H1 (cell line): ENCODE measurements around the gene PTGES2. TPM values are rescaled to one million over a fixed set of nuclear protein-coding genes. Genes with fewer than 3 reads are reported as not detected.

Experiments
- CTCF ChIA-PET: fragments of 300-600 bp; sonication (Branson Sonifier 250); formaldehyde crosslinking; loops from one replicate; lab custom pipeline; 2021; ENCODE audit not compliant: partially characterized antibody; lab: Charles Lee
- POLR2A ChIA-PET: fragments of 300-600 bp; sonication (Branson Sonifier 250); formaldehyde crosslinking; loops from one replicate; lab custom pipeline; 2021; ENCODE audit warnings: inconsistent platforms; ENCODE audit not compliant: partially characterized antibody; lab: Charles Lee
- DNase-seq, 2 experiments: peaks; one replicate each; pipeline versions ENCODE4 v3.0.0 to v3.0.0-alpha.2; 2010 to 2022; ENCODE audit warnings: low spot score in 2 of 2, low read depth in 1 of 2, mixed read lengths in 1 of 2
- FAIRE-seq: peaks from 2 replicates; lab custom pipeline; 2011; peaks lifted over from hg19 to GRCh38; lab: Jason Lieb, UNC
- H2AFZ ChIP-seq: 2 replicates; pipeline ENCODE4 v1.8.1; 2012; ENCODE audit warnings: low read length, inconsistent platforms
- H2AK5ac ChIP-seq: 2 replicates; pipeline ENCODE4 v1.6.1; 2013; ENCODE audit warnings: low read depth, low read length
- H2BK120ac ChIP-seq: replicated peaks from 2 replicates; pipeline ENCODE3; 2013; ENCODE audit warnings: low read depth, low read length, inconsistent platforms
- H2BK12ac ChIP-seq: 2 replicates; pipeline ENCODE4 v1.6.1; 2013; ENCODE audit warnings: low read depth, low read length
- H2BK15ac ChIP-seq: 2 replicates; pipeline ENCODE4 v1.6.1; 2013; ENCODE audit warnings: low read length
- H2BK20ac ChIP-seq: 2 replicates; pipeline ENCODE4 v1.6.1; 2013; ENCODE audit warnings: low read length
- H2BK5ac ChIP-seq: 2 replicates; pipeline ENCODE4 v1.6.1; 2013; ENCODE audit warnings: low read depth, low read length
- H3K14ac ChIP-seq: 2 replicates; pipeline ENCODE4 v1.6.1; 2013; ENCODE audit warnings: inconsistent platforms; ENCODE audit not compliant: insufficient read length
- H3K18ac ChIP-seq: 2 replicates; pipeline ENCODE4 v1.6.1; 2013; ENCODE audit warnings: low read length; ENCODE audit errors: extremely low read depth
- H3K23ac ChIP-seq: 2 replicates; pipeline ENCODE4 v1.6.1; 2013; ENCODE audit warnings: inconsistent platforms; ENCODE audit not compliant: insufficient read length
- H3K23me2 ChIP-seq: 2 replicates; pipeline ENCODE4 v1.6.1; 2013; ENCODE audit warnings: low read depth, low read length
- H3K27ac ChIP-seq: 2 replicates; pipeline ENCODE4 v1.6.1; 2011; ENCODE audit warnings: low read depth, low read length, inconsistent platforms
- H3K27me3 ChIP-seq, 4 experiments: replicated peaks in 1 of 4; 1 replicate in 1 of 4; 2 replicates in 3 of 4; pipeline versions ENCODE4 v1.6.1 to v1.8.1; 2011 to 2013; ENCODE audit warnings: low read length in 3 of 4, mild to moderate bottlenecking in 3 of 4, inconsistent platforms in 2 of 4, mixed read lengths in 2 of 4, moderate library complexity in 1 of 4; ENCODE audit not compliant: control insufficient read depth in 3 of 4, insufficient read depth in 3 of 4; ENCODE audit errors: extremely low read depth in 1 of 4
- H3K36me3 ChIP-seq, 4 experiments: 2 replicates each; pipeline versions ENCODE4 v1.6.1 to v1.8.1; 2011 to 2013; ENCODE audit warnings: mild to moderate bottlenecking in 4 of 4, low read length in 3 of 4, moderate library complexity in 2 of 4, control low read depth in 1 of 4, inconsistent platforms in 1 of 4; ENCODE audit not compliant: insufficient read depth in 4 of 4, control insufficient read depth in 2 of 4
- H3K4ac ChIP-seq: replicated peaks from 2 replicates; pipeline ENCODE3; 2013; ENCODE audit warnings: low read length, low read depth, mixed read lengths, inconsistent platforms; ENCODE audit not compliant: insufficient read length
- H3K4me1 ChIP-seq, 4 experiments: replicated peaks in 1 of 4; 1 replicate in 1 of 4; 2 replicates in 3 of 4; pipeline versions ENCODE4 v1.6.1 to v1.8.1; 2011 to 2013; ENCODE audit warnings: low read length in 3 of 4, inconsistent platforms in 2 of 4, mixed read lengths in 1 of 4; ENCODE audit not compliant: insufficient read depth in 4 of 4, control insufficient read depth in 3 of 4
- H3K4me2 ChIP-seq, 2 experiments: 2 replicates each; pipeline versions ENCODE4 v1.6.1 to v1.8.1; 2011 to 2013; ENCODE audit warnings: low read depth in 2 of 2, low read length in 2 of 2, control low read depth in 1 of 2, inconsistent platforms in 1 of 2, mild to moderate bottlenecking in 1 of 2; ENCODE audit not compliant: insufficient read depth in 1 of 2
- H3K4me3 ChIP-seq, 4 experiments: fragments of 200-600, 300-600 bp in 1 of 4; sonication (generic), shearing (Covaris generic), sonication (Bioruptor Twin) in 1 of 4; 2 replicates each; pipeline versions ENCODE4 v1.5.1 to v1.8.1; 2011 to 2016; ENCODE audit warnings: low read length in 4 of 4, low read depth in 3 of 4, control low read depth in 2 of 4, inconsistent platforms in 2 of 4, mild to moderate bottlenecking in 2 of 4, mixed read lengths in 1 of 4, moderate library complexity in 1 of 4; ENCODE audit not compliant: insufficient read depth in 2 of 4; ENCODE audit errors: extremely low read depth in 1 of 4
- H3K56ac ChIP-seq: replicated peaks from 2 replicates; pipeline ENCODE3; 2013; ENCODE audit warnings: low read depth, mild to moderate bottlenecking, mixed read lengths, low read length, inconsistent platforms; ENCODE audit not compliant: insufficient read length
- H3K79me1 ChIP-seq: 2 replicates; pipeline ENCODE4 v1.6.1; 2013; ENCODE audit warnings: low read depth, low read length, control low read depth
- H3K79me2 ChIP-seq, 2 experiments: 2 replicates each; pipeline versions ENCODE4 v1.6.1 to v1.8.1; 2012 to 2013; ENCODE audit warnings: low read length in 2 of 2, mild to moderate bottlenecking in 2 of 2, inconsistent platforms in 1 of 2; ENCODE audit not compliant: insufficient read depth in 2 of 2, control insufficient read depth in 1 of 2
- H3K9ac ChIP-seq, 4 experiments: replicated peaks in 1 of 4; 1 replicate in 1 of 4; 2 replicates in 3 of 4; pipeline versions ENCODE4 v1.6.1 to v1.8.1; 2011 to 2013; ENCODE audit warnings: low read depth in 3 of 4, low read length in 3 of 4, control low read depth in 2 of 4, mild to moderate bottlenecking in 2 of 4, moderate library complexity in 2 of 4, inconsistent platforms in 1 of 4; ENCODE audit errors: extremely low read depth in 1 of 4
- H3K9me3 ChIP-seq, 2 experiments: 2 replicates each; pipeline versions ENCODE4 v1.6.1 to v1.8.1; 2012 to 2013; ENCODE audit warnings: mild to moderate bottlenecking in 2 of 2, moderate library complexity in 2 of 2, control low read depth in 1 of 2, inconsistent platforms in 1 of 2, low read depth in 1 of 2, low read length in 1 of 2, mixed read lengths in 1 of 2; ENCODE audit not compliant: insufficient read depth in 2 of 2
- H4K20me1 ChIP-seq, 2 experiments: replicated peaks in 1 of 2; 2 replicates each; pipeline versions ENCODE3 to v1.8.1; 2011 to 2013; ENCODE audit warnings: inconsistent platforms in 2 of 2, low read length in 2 of 2, mild to moderate bottlenecking in 1 of 2; ENCODE audit not compliant: insufficient read depth in 2 of 2, control insufficient read depth in 1 of 2
- H4K5ac ChIP-seq: 2 replicates; pipeline ENCODE4 v1.6.1; 2013; ENCODE audit warnings: low read length, low read depth, mixed read lengths, inconsistent platforms; ENCODE audit not compliant: insufficient read length
- H4K8ac ChIP-seq: 2 replicates; pipeline ENCODE4 v1.8.0; 2013; ENCODE audit warnings: mild to moderate bottlenecking, moderate library complexity, low read length, inconsistent platforms; ENCODE audit not compliant: insufficient read depth; ENCODE audit errors: extremely low read depth
- H4K91ac ChIP-seq: replicated peaks from 2 replicates; pipeline ENCODE3; 2013; ENCODE audit warnings: low read length, mixed read lengths, inconsistent platforms; ENCODE audit not compliant: insufficient read length
- ATF2 ChIP-seq: IDR thresholded peaks from 2 replicates; pipeline ENCODE4 v1.6.1; 2012; ENCODE audit warnings: low read length, inconsistent platforms
- CTBP2 ChIP-seq: IDR thresholded peaks from 2 replicates; pipeline ENCODE4 v1.7.0; 2011; ENCODE audit warnings: borderline replicate concordance, mild to moderate bottlenecking, moderate library complexity, mixed read lengths, low read length; ENCODE audit not compliant: insufficient read depth, insufficient read length
- FOSL1 ChIP-seq: IDR thresholded peaks from 2 replicates; pipeline ENCODE4 v1.6.1; 2011; ENCODE audit warnings: mild to moderate bottlenecking, low read depth, low read length, moderate library complexity; ENCODE audit not compliant: insufficient read depth
- KDM1A ChIP-seq: fragments of 200-600, 300-600 bp; sonication (generic); IDR thresholded peaks from 2 replicates; pipeline ENCODE4 v1.7.1; 2016; ENCODE audit warnings: mild to moderate bottlenecking, low read length, borderline replicate concordance
- MAFK ChIP-seq: IDR thresholded peaks from 2 replicates; pipeline ENCODE4 v1.6.1; 2012; ENCODE audit warnings: low read depth, mild to moderate bottlenecking, improper control_type of control experiment, low read length
- NANOG ChIP-seq: IDR thresholded peaks from 2 replicates; pipeline ENCODE4 v1.6.1; 2011; ENCODE audit warnings: low read length, low read depth, mild to moderate bottlenecking, inconsistent platforms; ENCODE audit not compliant: insufficient read depth, poor library complexity, severe bottlenecking
- POLR2A ChIP-seq, 2 experiments: IDR thresholded peaks; 1 replicate in 1 of 2; 2 replicates in 1 of 2; pipeline ENCODE4 v1.6.1; 2011; ENCODE audit warnings: low read depth in 2 of 2, low read length in 2 of 2, mild to moderate bottlenecking in 2 of 2; ENCODE audit errors: control extremely low read depth in 1 of 2
- POU5F1 ChIP-seq: IDR thresholded peaks from 2 replicates; pipeline ENCODE4 v1.6.1; 2011; ENCODE audit warnings: low read depth, mild to moderate bottlenecking, low read length, moderate library complexity
- RNF2 ChIP-seq: fragments of 200-900, 300-1000 bp; sonication (generic); IDR thresholded peaks from 2 replicates; pipeline ENCODE4 v1.7.1; 2016; ENCODE audit warnings: borderline replicate concordance, low read depth, mild to moderate bottlenecking, antibody characterized with exemption, low read length; ENCODE audit not compliant: poor library complexity, severe bottlenecking; ENCODE audit errors: missing control alignments
- TAF7 ChIP-seq: optimal IDR thresholded peaks from 2 replicates; pipeline ENCODE3; 2011; ENCODE audit warnings: low read depth, mild to moderate bottlenecking, inconsistent platforms, low read length, moderate library complexity, borderline replicate concordance
- WGBS, 2 experiments: shearing (Covaris generic) in 1 of 2; methylation state at CpG; one replicate each; pipeline versions ENCODE4 v1.1.6 to v1.1.7; 2013 to 2015; ENCODE audit warnings: low lambda C conversion rate in 2 of 2, mixed read lengths in 2 of 2, inconsistent platforms in 1 of 2, low coverage in 1 of 2, missing lambda C conversion rate in 1 of 2; ENCODE audit not compliant: insufficient replicate concordance in 2 of 2, insufficient coverage in 1 of 2, insufficient read length in 1 of 2; ENCODE audit errors: extremely low coverage in 1 of 2, missing lambda C conversion rate in 1 of 2; 5-methylcytosine and 5-hydroxymethylcytosine counted together
- polyA plus RNA-seq, 7 experiments: library from polyadenylated mRNA; depleted of rRNA in 3 of 7; stranded (reverse) in 5 of 7; unstranded in 2 of 7; fragments of >200 nt in 5 of 7; fragments of 200-250 nt in 2 of 7; gene quantifications; 1 replicate in 5 of 7; 2 replicates in 1 of 7; 4 replicates in 1 of 7; pipeline versions ENCODE4 v1.2.1 to v1.2.3, GENCODE V29; 2011 to 2013; ENCODE audit warnings: missing spikeins in 2 of 7, mixed read lengths in 2 of 7
- total RNA-seq: library from RNA; stranded (reverse); fragmentation: NEBNext Ultra II Directional; extraction: Animal tissue kit (Norgen Biotek cat#: 25700); gene quantifications from 2 replicates; pipeline ENCODE4 v1.2.1, GENCODE V29; 2021
- TF ChIP-seq, protein P1 (sequence below): IDR thresholded peaks from 2 replicates; pipeline ENCODE4 v1.6.1; 2012; ENCODE audit warnings: inconsistent platforms

Gene PTGES2
- total and polyA plus RNA-seq, 2 of the 8 experiments (the other 6 are each of a cell fraction or from before 2014, with no cell fraction given) = 80.7 to 81.2 TPM

DNA sequence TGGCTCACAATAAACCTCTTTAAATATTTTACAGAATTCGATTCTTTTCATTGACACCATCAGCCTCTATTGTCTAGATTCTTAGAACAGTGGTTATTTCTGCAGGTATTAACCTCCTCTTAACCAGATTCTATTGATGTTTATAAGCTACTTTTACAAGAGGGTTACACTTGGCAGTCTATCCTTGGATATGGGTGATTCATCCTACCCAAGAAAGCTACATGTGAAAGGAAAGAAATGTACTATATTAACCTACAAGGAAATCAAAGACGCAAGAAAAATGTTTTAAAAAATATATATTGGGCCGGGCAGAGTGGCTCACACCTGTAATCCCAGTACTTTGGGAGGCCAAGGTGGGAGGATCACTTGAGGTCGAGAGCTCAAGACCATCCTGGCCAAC lies 42.8 kb downstream of the PTGES2 start:
- H4K91ac ChIP-seq = no peak overlapping the region
- H3K18ac ChIP-seq = no peak overlapping the region
- 94% methylated on average over 4 of the region's 4 CpGs; no CpG with 5 or more reads in 1 of the 2 experiments for WGBS, 2 experiments
- no peak overlapping the region for H3K9ac ChIP-seq
- H2BK20ac ChIP-seq = no peak overlapping the region
- ChIA-PET POLR2A (no interaction called here), CTCF (interaction anchor here (0.6 to 1.8 kb wide), 12 partner anchors 8 to 164 kb away, joined by 3 to 9 read pairs (median 4); no protein-coding TSS in a partner anchor)
- H3K4ac ChIP-seq = no peak overlapping the region
- H2BK5ac ChIP-seq = no peak overlapping the region
- H2BK12ac ChIP-seq = no peak overlapping the region
- H3K56ac ChIP-seq = no peak overlapping the region
- H3K4me2 ChIP-seq = no peak overlapping the region
- no peak for DNase-seq
- no peak overlapping the region for H2BK120ac ChIP-seq
- H2AK5ac ChIP-seq = no peak overlapping the region
- H3K27me3 ChIP-seq = no peaks in the 10 kb centered on the region
- no peak overlapping the region for H3K4me3 ChIP-seq
- H3K4me1 ChIP-seq = peaks cover 0 to 3% (median 1%) of the 10 kb centered on the region in 4 experiments; a peak in 2 of 7 replicates
- H4K20me1 ChIP-seq = peaks cover 2 to 8% of the 10 kb centered on the region in 2 experiments
- H3K14ac ChIP-seq = no peak overlapping the region
- no peaks in the 10 kb centered on the region for H3K9me3 ChIP-seq
- peaks cover 0 to 13% of the 10 kb centered on the region in 2 experiments; a peak in 2 of 4 replicates for H3K79me2 ChIP-seq
- TF ChIP-seq POU5F1 (no peak), POLR2A (IDR thresholded peaks at IDR 0.05; ENCODE audit: control extremely low read depth in 1 of 2, low read depth in 2 of 2, low read length in 2 of 2) (no peak), MAFK (no peak), KDM1A (no peak), CTBP2 (no peak), FOSL1 (no peak), ATF2 (no peak), TAF7 (no peak), RNF2 (no peak), NANOG (no peak)
- TF ChIP-seq, protein P1, sequence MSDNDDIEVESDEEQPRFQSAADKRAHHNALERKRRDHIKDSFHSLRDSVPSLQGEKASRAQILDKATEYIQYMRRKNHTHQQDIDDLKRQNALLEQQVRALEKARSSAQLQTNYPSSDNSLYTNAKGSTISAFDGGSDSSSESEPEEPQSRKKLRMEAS = no peak
- H4K5ac ChIP-seq = no peak overlapping the region
- H3K79me1 ChIP-seq = peaks cover 3% of the 10 kb centered on the region; the same call in 1 of the 2 replicates
- H3K27ac ChIP-seq = no peak overlapping the region
- H3K23ac ChIP-seq = no peak overlapping the region
- no peaks in the 10 kb centered on the region for H3K36me3 ChIP-seq
- no peak overlapping the region for H4K8ac ChIP-seq
- FAIRE-seq = no peak
- H2AFZ ChIP-seq = no peak overlapping the region
- H3K23me2 ChIP-seq = no peaks in the 10 kb centered on the region
- H2BK15ac ChIP-seq = no peak overlapping the region
